Dendritic cell treated with granulocyte-macrophage colony-stimulating factor and Interleukin-4, amounts not matched to agents 40 ng/mL and 50 ng/mL, for 4 days (primary cell): ENCODE data around the gene LMBRD2.

Source experiments
- H3K27ac Mint-ChIP-seq: one replicate; pipeline ENCODE4 v1.8.0; 2022; ENCODE audit warnings: mild to moderate bottlenecking, mixed read lengths
- H3K27me3 Mint-ChIP-seq: one replicate; pipeline ENCODE4 v1.8.0; 2022; ENCODE audit warnings: mild to moderate bottlenecking, mixed read lengths
- H3K36me3 Mint-ChIP-seq: one replicate; pipeline ENCODE4 v1.8.0; 2022; ENCODE audit warnings: low read depth, mixed read lengths
- H3K4me1 Mint-ChIP-seq: one replicate; pipeline ENCODE4 v1.8.0; 2022; ENCODE audit warnings: low read depth, mixed read lengths
- H3K4me3 Mint-ChIP-seq: one replicate; pipeline ENCODE4 v1.8.0; 2022; ENCODE audit warnings: mild to moderate bottlenecking, moderate library complexity, mixed read lengths
- H3K9me3 Mint-ChIP-seq: one replicate; pipeline ENCODE4 v1.8.0; 2022; ENCODE audit warnings: mixed read lengths
- intact Hi-C: fragments of 100-400 bp; cut with micrococcal nuclease; formaldehyde crosslinking; loops from one replicate; pipeline ENCODE4 v1.15.0; 2022

Gene LMBRD2

GRCh38 chr5:36125868-36126267 is 25.8 kb downstream of the LMBRD2 start:
- no peaks in the 10 kb centered on the region for H3K4me1 Mint-ChIP-seq
- H3K27ac Mint-ChIP-seq, result no peak overlapping the region
- intact Hi-C loops, result no loop called here
- no peak overlapping the region for H3K4me3 Mint-ChIP-seq
- H3K9me3 Mint-ChIP-seq, result peaks cover 9% of the 10 kb centered on the region
- H3K27me3 Mint-ChIP-seq, result no peaks in the 10 kb centered on the region
- peaks cover 42% of the 10 kb centered on the region for H3K36me3 Mint-ChIP-seq

- intact Hi-C loops, result no loop called here
- Mint-ChIP-seq H3K4me3 (no peak overlapping the region), H3K27ac (no peak overlapping the region), H3K4me1 (no peaks in the 10 kb centered on the region), H3K9me3 (no peaks in the 10 kb centered on the region), H3K27me3 (no peaks in the 10 kb centered on the region), H3K36me3 (peaks cover 64% of the 10 kb centered on the region)
Measured at GRCh38 chr5:36111238-36111637, 40.4 kb downstream of the LMBRD2 start.

GRCh38 chr5:36108758-36109460 is 42.8 kb downstream of the LMBRD2 start:
- no peak overlapping the region for H3K27ac Mint-ChIP-seq
- no peak overlapping the region for H3K4me3 Mint-ChIP-seq
- H3K9me3 Mint-ChIP-seq, result no peaks in the 10 kb centered on the region
- H3K4me1 Mint-ChIP-seq, result no peaks in the 10 kb centered on the region
- intact Hi-C loops, result no loop called here
- H3K36me3 Mint-ChIP-seq, result peaks cover 67% of the 10 kb centered on the region
- H3K27me3 Mint-ChIP-seq, result no peaks in the 10 kb centered on the region

GRCh38 chr5:36105819-36106218 is 45.9 kb downstream of the LMBRD2 start:
- Mint-ChIP-seq H3K27me3 (no peaks in the 10 kb centered on the region), H3K9me3 (no peaks in the 10 kb centered on the region), H3K36me3 (peaks cover 58% of the 10 kb centered on the region), H3K4me1 (no peaks in the 10 kb centered on the region), H3K4me3 (no peak overlapping the region), H3K27ac (no peak overlapping the region)
- intact Hi-C loops, result no loop called here

GRCh38 chr5:36099748-36100147 is 51.9 kb downstream of the LMBRD2 start:
- intact Hi-C loops, result loop anchor here (10.0 kb wide), 1 partner anchor 135 kb away; no protein-coding TSS in a partner anchor
- Mint-ChIP-seq H3K4me1 (no peaks in the 10 kb centered on the region), H3K27ac (no peak overlapping the region), H3K27me3 (no peaks in the 10 kb centered on the region), H3K36me3 (peaks cover 21% of the 10 kb centered on the region), H3K9me3 (no peaks in the 10 kb centered on the region), H3K4me3 (no peak overlapping the region)

GRCh38 chr5:36096486-36096885 is 55.2 kb downstream of the LMBRD2 start:
- no peaks in the 10 kb centered on the region for H3K27me3 Mint-ChIP-seq
- H3K27ac Mint-ChIP-seq, result no peak overlapping the region
- H3K9me3 Mint-ChIP-seq, result no peaks in the 10 kb centered on the region
- intact Hi-C loops, result loop anchor here (10.0 kb wide), 1 partner anchor 132 kb away; no protein-coding TSS in a partner anchor
- no peaks in the 10 kb centered on the region for H3K4me1 Mint-ChIP-seq
- no peak overlapping the region for H3K4me3 Mint-ChIP-seq
- H3K36me3 Mint-ChIP-seq, result peaks cover 9% of the 10 kb centered on the region

GRCh38 chr5:36089989-36090388 is 61.7 kb downstream of the LMBRD2 start:
- Mint-ChIP-seq H3K9me3 (peaks cover 12% of the 10 kb centered on the region), H3K4me1 (no peaks in the 10 kb centered on the region), H3K27ac (no peak overlapping the region), H3K27me3 (no peaks in the 10 kb centered on the region), H3K36me3 (no peaks in the 10 kb centered on the region), H3K4me3 (no peak overlapping the region)
- intact Hi-C loops, result loop anchor here (10.0 kb wide), 1 partner anchor 125 kb away; no protein-coding TSS in a partner anchor

- Mint-ChIP-seq H3K4me1 (no peaks in the 10 kb centered on the region), H3K4me3 (no peak overlapping the region), H3K27me3 (peaks cover 2% of the 10 kb centered on the region), H3K9me3 (peaks cover 3% of the 10 kb centered on the region), H3K36me3 (no peaks in the 10 kb centered on the region), H3K27ac (no peak overlapping the region)
- intact Hi-C loops, result no loop called here
Measured at GRCh38 chr5:36079200-36079781, 72.4 kb downstream of the LMBRD2 start.

GRCh38 chr5:36078430-36078829 is 73.3 kb downstream of the LMBRD2 start:
- intact Hi-C loops, result no loop called here

GRCh38 chr5:36073595-36074216 is 78.0 kb downstream of the LMBRD2 start:
- intact Hi-C loops, result no loop called here
- no peaks in the 10 kb centered on the region for H3K9me3 Mint-ChIP-seq
- peaks cover 2% of the 10 kb centered on the region for H3K27me3 Mint-ChIP-seq
- H3K4me3 Mint-ChIP-seq, result no peak overlapping the region
- no peak overlapping the region for H3K27ac Mint-ChIP-seq
- H3K4me1 Mint-ChIP-seq, result no peaks in the 10 kb centered on the region
- H3K36me3 Mint-ChIP-seq, result no peaks in the 10 kb centered on the region

More at GRCh38 chr5:36078430-36078829, 73.3 kb downstream of the LMBRD2 start:
- Mint-ChIP-seq H3K4me3 (no peak overlapping the region), H3K9me3 (no peaks in the 10 kb centered on the region), H3K27ac (no peak overlapping the region), H3K4me1 (no peaks in the 10 kb centered on the region), H3K36me3 (no peaks in the 10 kb centered on the region), H3K27me3 (peaks cover 2% of the 10 kb centered on the region)

- Mint-ChIP-seq H3K36me3 (no peaks in the 10 kb centered on the region), H3K4me1 (peaks cover 12% of the 10 kb centered on the region), H3K9me3 (no peaks in the 10 kb centered on the region), H3K27ac (no peak overlapping the region), H3K4me3 (peak overlapping the region; percentile 13), H3K27me3 (peaks cover 19% of the 10 kb centered on the region)
- intact Hi-C loops, result no loop called here
Measured at GRCh38 chr5:36070687-36071571, 80.8 kb downstream of the LMBRD2 start.

GRCh38 chr5:36068751-36069281 is 82.9 kb downstream of the LMBRD2 start:
- H3K27me3 Mint-ChIP-seq, result peaks cover 23% of the 10 kb centered on the region
- H3K36me3 Mint-ChIP-seq, result no peaks in the 10 kb centered on the region
- H3K4me3 Mint-ChIP-seq, result no peak overlapping the region
- no peaks in the 10 kb centered on the region for H3K9me3 Mint-ChIP-seq
- peaks cover 13% of the 10 kb centered on the region for H3K4me1 Mint-ChIP-seq
- H3K27ac Mint-ChIP-seq, result no peak overlapping the region
- intact Hi-C loops, result no loop called here

- Mint-ChIP-seq H3K4me1 (peaks cover 13% of the 10 kb centered on the region), H3K9me3 (no peaks in the 10 kb centered on the region), H3K27ac (no peak within 1 kb of the TSS), H3K4me3 (no peak within 1 kb of the TSS), H3K36me3 (no peaks in the 10 kb centered on the region), H3K27me3 (peaks cover 23% of the 10 kb centered on the region)
- intact Hi-C loops, result no loop called here
Measured at GRCh38 chr5:36066540-36067210, 85.0 kb downstream of the LMBRD2 start, which contains the start of gene UGT3A2. Gene UGT3A2 (minus strand): TSS chr5:36066882. CDS start chr5:36066789, 93 bp downstream.
